Neuron (in vitro differentiated cells): Measurements from ENCODE around the gene CUL3.
"Not testable (repeated sequence)": the region's sequence is repeated elsewhere in the genome, so short reads cannot be mapped to it uniquely, and the experiment has no call there.

ENCODE experiments used
- H2AFZ ChIP-seq: one replicate; pipeline ENCODE4 v1.6.1; 2013; ENCODE audit warnings: low read depth, mild to moderate bottlenecking, inconsistent platforms, low read length, moderate library complexity
- H3K27me3 ChIP-seq: one replicate; pipeline ENCODE4 v1.6.1; 2013; ENCODE audit warnings: low read length; ENCODE audit not compliant: insufficient read depth
- H3K36me3 ChIP-seq: one replicate; pipeline ENCODE4 v1.6.1; 2013; ENCODE audit warnings: low read length; ENCODE audit not compliant: insufficient read depth
- H3K4me1 ChIP-seq: one replicate; pipeline ENCODE4 v1.6.1; 2013; ENCODE audit warnings: low read length; ENCODE audit not compliant: insufficient read depth
- H3K4me3 ChIP-seq: 2 replicates; pipeline ENCODE4 v1.5.1; 2013; ENCODE audit warnings: mild to moderate bottlenecking, low read length, moderate library complexity
- H3K9me3 ChIP-seq: one replicate; pipeline ENCODE4 v1.6.1; 2013; ENCODE audit warnings: low read length

The CUL3 gene

DNA sequence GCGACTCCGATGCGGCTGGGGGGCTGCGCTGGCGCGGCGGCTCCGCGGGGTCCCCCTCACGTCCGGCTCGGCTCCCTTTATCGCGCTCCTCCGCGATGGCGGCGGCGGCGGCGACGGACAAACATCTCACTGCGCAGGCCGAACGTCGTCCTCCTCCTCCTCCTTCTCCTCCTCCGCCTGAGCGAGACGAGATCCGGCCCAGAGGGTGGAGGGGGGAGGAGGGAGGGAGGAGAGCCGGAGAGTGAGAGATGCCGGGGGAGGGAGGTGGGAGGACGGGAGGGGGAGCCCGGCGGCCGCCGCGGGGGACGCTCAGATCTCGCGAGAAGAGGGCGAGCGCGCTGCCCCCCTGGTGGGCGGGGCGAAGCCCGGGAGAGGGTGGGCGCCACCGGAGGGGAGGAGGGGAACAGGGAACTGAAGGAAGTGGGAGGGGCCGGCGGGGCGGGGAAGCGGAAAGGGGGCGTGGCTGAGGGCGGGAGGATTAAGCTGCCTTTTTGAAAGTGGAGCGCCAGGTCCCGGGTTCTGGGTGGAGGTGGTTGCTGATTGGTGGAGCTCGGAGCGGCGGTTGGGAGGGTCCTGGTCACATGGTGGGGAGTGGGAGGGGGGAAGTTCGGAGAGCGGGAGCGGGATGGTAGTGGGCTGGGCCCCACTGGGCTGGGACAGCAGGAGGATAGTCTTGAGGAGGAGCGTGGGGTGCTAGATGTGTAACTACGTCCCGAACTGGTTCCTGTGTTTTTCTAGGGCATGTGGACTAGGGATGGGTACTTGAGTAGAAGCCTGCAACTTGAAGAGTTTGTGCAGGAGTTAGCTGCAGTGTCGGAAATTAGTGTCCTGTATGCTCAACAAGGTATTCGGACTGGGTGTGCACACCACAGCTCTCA is at the start of gene CUL3:
Gene CUL3, minus strand, starts transcription at position 153 of the 878 bp plus-strand sequence. CDS start 354 bp downstream, outside the sequence.
- H3K27me3 ChIP-seq: no peaks in the 10 kb centered on the region
- H2AFZ ChIP-seq: peak within 1 kb of the TSS; percentile 39
- H3K4me1 ChIP-seq: peaks cover 19% of the 10 kb centered on the region
- H3K9me3 ChIP-seq: peaks cover 5% of the 10 kb centered on the region
- peak within 1 kb of the TSS; percentile 100 for H3K4me3 ChIP-seq
- peaks cover 12% of the 10 kb centered on the region for H3K36me3 ChIP-seq

DNA sequence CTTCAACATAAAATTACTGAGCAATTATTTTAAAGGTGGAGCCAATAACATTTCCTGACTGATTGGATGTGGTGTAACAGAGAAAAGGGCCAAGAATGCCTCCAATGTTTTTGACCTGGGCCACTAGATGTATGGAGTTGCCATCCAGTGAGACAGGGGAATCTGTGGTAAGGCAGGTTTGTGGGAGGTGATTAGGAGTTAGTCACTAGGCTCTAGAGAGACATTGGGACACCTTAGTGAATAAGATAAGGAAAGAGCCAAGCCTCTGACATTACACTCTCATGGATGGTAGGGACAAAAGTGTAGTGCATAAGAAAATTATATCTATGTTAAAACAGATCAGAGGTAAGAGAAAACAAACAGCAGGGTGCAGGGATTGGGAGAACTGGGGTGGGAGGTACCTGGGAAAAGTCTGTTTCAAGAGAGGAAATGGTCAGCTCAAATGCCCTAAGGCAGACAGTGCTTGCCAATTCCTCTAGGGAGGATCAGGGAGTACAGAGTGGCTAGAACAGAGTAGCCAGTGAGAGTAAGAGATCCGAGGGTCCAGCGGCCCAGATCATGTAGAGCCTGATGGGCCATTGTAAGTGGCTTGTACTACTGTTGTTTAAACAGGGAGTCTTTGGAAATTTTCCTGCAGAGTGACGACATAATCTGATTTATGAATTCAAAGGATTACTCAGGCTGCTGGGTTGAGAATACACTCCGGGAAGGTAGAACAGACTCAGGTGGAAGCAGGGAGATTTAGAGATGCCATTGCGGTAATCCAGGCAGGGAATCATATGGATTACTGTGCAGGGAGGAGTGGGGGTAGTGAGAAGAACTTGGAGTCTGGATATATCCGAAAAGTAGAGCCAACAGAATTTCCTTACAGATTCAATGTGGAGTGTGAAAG is 45.7 kb upstream of the CUL3 start:
- Histone ChIP-seq H2AFZ (no peak overlapping the region), H3K4me1 (no peaks in the 10 kb centered on the region), H3K36me3 (no peaks in the 10 kb centered on the region), H3K27me3 (no peaks in the 10 kb centered on the region), H3K9me3 (no peaks in the 10 kb centered on the region), H3K4me3 (no peak overlapping the region)

GRCh38 chr2:224628416-224628815 is 43.3 kb upstream of the CUL3 start:
- Histone ChIP-seq H3K36me3 (no peaks in the 10 kb centered on the region), H3K4me3 (no peak overlapping the region), H3K27me3 (no peaks in the 10 kb centered on the region), H3K9me3 (no peaks in the 10 kb centered on the region), H3K4me1 (no peaks in the 10 kb centered on the region), H2AFZ (no peak overlapping the region)

GRCh38 chr2:224626735-224627134 is 41.6 kb upstream of the CUL3 start:
- Histone ChIP-seq H3K36me3 (no peaks in the 10 kb centered on the region), H3K4me3 (no peak overlapping the region), H2AFZ (no peak overlapping the region), H3K27me3 (no peaks in the 10 kb centered on the region), H3K9me3 (no peaks in the 10 kb centered on the region), H3K4me1 (no peaks in the 10 kb centered on the region)

GRCh38 chr2:224613543-224614286 is 28.6 kb upstream of the CUL3 start:
- no peak overlapping the region for H3K4me3 ChIP-seq
- H3K4me1 ChIP-seq: no peaks in the 10 kb centered on the region

DNA sequence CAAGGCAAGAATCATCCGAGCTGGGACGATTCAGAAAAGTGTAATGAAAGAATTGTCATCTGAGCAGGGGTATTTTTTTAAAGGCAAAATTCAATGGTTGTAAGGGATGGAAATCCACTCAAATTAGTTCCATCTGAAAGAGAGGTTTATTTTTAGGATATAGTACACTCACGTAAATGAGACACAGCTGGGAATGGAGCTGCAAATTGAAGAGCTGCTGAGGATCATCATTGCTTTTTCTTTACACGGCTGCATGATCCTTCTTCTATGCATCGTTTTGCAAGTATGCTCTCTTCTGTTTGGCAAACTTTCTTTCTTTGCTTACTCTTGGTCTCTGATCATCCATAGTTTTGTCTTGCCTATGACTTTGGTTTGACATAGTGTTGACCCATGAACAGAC is 27.4 kb upstream of the CUL3 start:
- Histone ChIP-seq H3K36me3 (no peaks in the 10 kb centered on the region), H3K27me3 (no peaks in the 10 kb centered on the region), H3K4me3 (no peak overlapping the region), H3K4me1 (no peaks in the 10 kb centered on the region), H2AFZ (no peak overlapping the region), H3K9me3 (no peaks in the 10 kb centered on the region)

More at GRCh38 chr2:224613543-224614286, 28.6 kb upstream of the CUL3 start:
- H3K9me3 ChIP-seq: no peaks in the 10 kb centered on the region
- H3K27me3 ChIP-seq: no peaks in the 10 kb centered on the region
- no peak overlapping the region for H2AFZ ChIP-seq
- H3K36me3 ChIP-seq: no peaks in the 10 kb centered on the region

DNA sequence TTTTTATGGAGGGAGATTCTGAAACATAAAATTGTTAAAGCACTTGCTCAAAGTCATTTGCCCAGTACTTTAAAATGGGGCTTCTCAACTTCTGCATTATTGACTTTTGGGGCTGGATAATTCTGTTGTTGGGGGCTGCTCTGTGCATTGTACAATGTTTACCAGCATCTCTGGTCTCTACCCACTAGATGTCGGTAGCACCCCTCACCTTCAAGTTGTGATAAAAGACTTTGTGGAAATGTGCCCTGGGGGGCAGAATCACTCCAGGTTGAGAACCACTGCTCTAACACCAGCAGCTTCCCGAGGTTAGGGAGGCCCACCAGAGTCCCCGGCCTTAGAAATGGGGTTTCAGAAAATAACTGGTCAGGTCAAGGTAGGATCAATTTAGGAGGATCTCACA is 26.8 kb upstream of the CUL3 start:
- H3K4me3 ChIP-seq: no peak overlapping the region
- no peaks in the 10 kb centered on the region for H3K27me3 ChIP-seq
- H3K4me1 ChIP-seq: no peaks in the 10 kb centered on the region
- no peak overlapping the region for H2AFZ ChIP-seq
- no peaks in the 10 kb centered on the region for H3K9me3 ChIP-seq
- H3K36me3 ChIP-seq: no peaks in the 10 kb centered on the region

DNA sequence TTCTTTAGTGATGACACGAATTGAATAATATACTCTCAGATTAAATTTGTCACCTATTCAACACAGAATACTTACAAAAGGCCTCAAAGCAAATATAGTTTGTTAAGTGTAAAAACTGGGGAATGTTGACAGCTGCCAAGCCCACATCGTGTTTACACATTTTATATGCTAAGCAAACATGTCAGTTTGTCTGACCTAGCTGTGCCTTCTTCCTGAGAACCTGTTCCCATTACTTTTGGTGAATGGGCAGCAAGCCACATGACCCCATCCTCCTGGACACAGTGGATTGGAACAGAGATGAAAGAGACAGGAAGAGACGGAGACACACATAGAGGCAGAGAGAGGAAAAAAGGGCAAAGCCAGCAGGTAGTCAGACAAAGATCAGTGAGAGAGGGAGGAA is 22.9 kb upstream of the CUL3 start:
- Histone ChIP-seq H3K4me3 (no peak overlapping the region), H3K27me3 (no peaks in the 10 kb centered on the region), H3K36me3 (no peaks in the 10 kb centered on the region), H3K4me1 (no peaks in the 10 kb centered on the region), H3K9me3 (no peaks in the 10 kb centered on the region), H2AFZ (no peak overlapping the region)

DNA sequence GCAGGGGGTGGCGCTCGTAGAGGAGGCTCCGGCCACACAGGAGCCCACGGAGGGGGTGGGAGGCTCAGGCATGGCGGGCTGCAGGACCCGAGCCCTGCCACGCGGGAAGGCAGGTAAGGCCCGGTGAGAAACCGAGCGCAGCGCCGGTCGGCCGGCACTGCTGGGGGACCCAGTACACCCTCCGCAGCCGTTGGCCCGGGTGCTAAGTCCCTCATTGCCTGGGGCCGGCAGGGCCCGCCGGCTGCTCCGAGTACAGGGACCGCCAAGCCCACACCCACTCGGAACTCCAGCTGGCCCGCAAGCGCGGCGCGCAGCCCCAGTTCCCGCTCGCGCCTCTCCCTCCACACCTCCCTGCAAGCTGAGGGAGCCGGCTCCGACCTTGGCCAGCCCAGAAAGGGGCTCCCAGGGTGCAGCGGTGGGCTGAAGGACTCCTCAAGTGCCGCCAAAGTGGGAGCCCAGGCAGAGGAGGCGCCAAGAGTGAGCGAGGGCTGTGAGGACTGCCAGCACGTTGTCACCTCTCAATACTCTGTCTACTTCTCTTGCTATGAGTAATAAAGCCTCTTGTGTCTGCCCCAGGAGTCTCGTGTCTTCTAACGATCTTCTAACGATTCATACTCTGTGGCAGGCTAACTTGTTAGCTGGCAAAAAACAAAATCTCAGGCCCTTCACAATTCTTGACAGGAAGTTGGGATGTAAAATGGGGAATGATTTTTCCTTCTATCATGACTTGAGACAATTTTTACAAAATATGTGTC is 18.8 kb upstream of the CUL3 start:
- H3K4me3 ChIP-seq, H3K4me1 ChIP-seq, H3K27me3 ChIP-seq, H3K9me3 ChIP-seq, H3K36me3 ChIP-seq, H2AFZ ChIP-seq: not testable (repeated sequence)

GRCh38 chr2:224602778-224603375 is 17.7 kb upstream of the CUL3 start:
- not testable (repeated sequence) for H3K36me3 ChIP-seq, H3K9me3 ChIP-seq, H3K4me3 ChIP-seq, H2AFZ ChIP-seq, H3K4me1 ChIP-seq, H3K27me3 ChIP-seq

GRCh38 chr2:224601923-224602322 is 16.8 kb upstream of the CUL3 start:
- Histone ChIP-seq H3K27me3 (no peaks in the 10 kb centered on the region), H3K4me1 (no peaks in the 10 kb centered on the region), H2AFZ (no peak overlapping the region), H3K9me3 (no peaks in the 10 kb centered on the region), H3K36me3 (no peaks in the 10 kb centered on the region), H3K4me3 (no peak overlapping the region)

DNA sequence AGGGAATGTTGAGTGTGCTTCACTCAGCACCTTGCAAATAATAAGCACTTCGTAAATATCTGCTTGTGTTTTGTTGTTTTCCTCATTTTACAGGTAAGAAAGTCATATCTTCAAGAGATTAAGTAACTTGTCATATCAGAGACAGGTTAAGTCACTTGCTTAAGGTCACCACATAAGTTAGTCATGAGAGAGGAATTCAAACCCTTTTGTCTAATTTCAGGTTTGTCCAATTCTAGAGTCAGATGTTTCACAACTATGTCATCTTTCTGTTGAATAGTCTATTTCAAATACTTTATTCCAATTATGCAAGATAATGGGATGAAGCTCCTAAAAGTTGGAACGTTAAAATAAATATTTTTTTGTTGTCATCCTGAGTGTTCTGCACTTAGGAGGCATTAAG is 13.5 kb upstream of the CUL3 start:
- Histone ChIP-seq H2AFZ (no peak overlapping the region), H3K4me3 (no peak overlapping the region), H3K27me3 (no peaks in the 10 kb centered on the region), H3K4me1 (no peaks in the 10 kb centered on the region), H3K9me3 (no peaks in the 10 kb centered on the region), H3K36me3 (no peaks in the 10 kb centered on the region)
